ENCODE measurements around the gene RNF168. TPM values are rescaled to one million over a fixed set of nuclear protein-coding genes. Genes with fewer than 3 reads are reported as not detected.
A peak's percentile ranks its signal among the peaks of the same experiment; 100 is the strongest.

The RNF168 gene
- total and polyA plus RNA-seq, 8 donors: 4.4 to 27.8 (median 6.5) TPM

GRCh38 chr3:196493292-196493691, 10.3 kb downstream of the RNF168 start:
- no peaks in the 10 kb centered on the region for H3K9me3 ChIP-seq
- no peak for TF ChIP-seq EP300 (IDR thresholded peaks at IDR 0.05)
- no peak for TF ChIP-seq POLR2A (IDR thresholded peaks at IDR 0.05)
- no peak for TF ChIP-seq POLR2AphosphoS5 (IDR thresholded peaks at IDR 0.05)
- no peak for TF ChIP-seq CTCF (IDR thresholded peaks at IDR 0.05)
- H3K4me3 ChIP-seq: no peak overlapping the region
- H3K27ac ChIP-seq: no peak overlapping the region
- intact Hi-C loops (cut with DNase I; ENCODE audit: low total_unique reads): no loop called here
- H3K27me3 ChIP-seq: no peaks in the 10 kb centered on the region
- peaks cover 0 to 6% (median under 1%) of the 10 kb centered on the region in 4 donors for H3K36me3 ChIP-seq
- peaks cover 0 to 11% (median 3%) of the 10 kb centered on the region in 4 donors for H3K4me1 ChIP-seq
- WGBS, 5 donors: 97 to 99% (median 98%) methylated on average over 7 of the region's 7 CpGs
- no peak for DNase-seq

GRCh38 chr3:196492080-196492479, 11.5 kb downstream of the RNF168 start:
- intact Hi-C loops (cut with DNase I; ENCODE audit: low total_unique reads): no loop called here
- H3K4me1 ChIP-seq: peaks cover 0 to 11% (median 3%) of the 10 kb centered on the region in 4 donors
- no peak for DNase-seq
- no peak overlapping the region for H3K4me3 ChIP-seq
- H3K27ac ChIP-seq: no peak overlapping the region
- no peaks in the 10 kb centered on the region for H3K27me3 ChIP-seq
- peaks cover 0 to 16% (median 11%) of the 10 kb centered on the region in 4 donors for H3K36me3 ChIP-seq
- TF ChIP-seq POLR2AphosphoS5 (IDR thresholded peaks at IDR 0.05): no peak
- no peak for TF ChIP-seq CTCF (IDR thresholded peaks at IDR 0.05)
- no peak for TF ChIP-seq EP300 (IDR thresholded peaks at IDR 0.05)
- TF ChIP-seq POLR2A (IDR thresholded peaks at IDR 0.05): no peak
- H3K9me3 ChIP-seq: no peaks in the 10 kb centered on the region
- 96 to 100% (median 99%) methylated on average over 2 of the region's 2 CpGs for WGBS, 5 donors

GRCh38 chr3:196489747-196490146, 13.8 kb downstream of the RNF168 start:
- H3K9me3 ChIP-seq: no peaks in the 10 kb centered on the region
- intact Hi-C loops (cut with DNase I; ENCODE audit: low total_unique reads): no loop called here
- H3K4me3 ChIP-seq: no peak overlapping the region
- no peak for DNase-seq
- WGBS, 5 donors: 89 to 95% (median 90%) methylated on average over 10 of the region's 10 CpGs
- H3K36me3 ChIP-seq: peaks cover 13 to 36% (median 33%) of the 10 kb centered on the region in 4 donors
- H3K27ac ChIP-seq: no peak overlapping the region
- peaks cover 0 to 11% (median 3%) of the 10 kb centered on the region in 4 donors for H3K4me1 ChIP-seq
- no peaks in the 10 kb centered on the region for H3K27me3 ChIP-seq
- no peak for TF ChIP-seq POLR2AphosphoS5 (IDR thresholded peaks at IDR 0.05)
- no peak for TF ChIP-seq POLR2A (IDR thresholded peaks at IDR 0.05)
- no peak for TF ChIP-seq EP300 (IDR thresholded peaks at IDR 0.05)
- TF ChIP-seq CTCF (IDR thresholded peaks at IDR 0.05): no peak

GRCh38 chr3:196486263-196486662, 17.3 kb downstream of the RNF168 start:
- intact Hi-C loops (cut with DNase I; ENCODE audit: low total_unique reads): no loop called here
- TF ChIP-seq EP300 (IDR thresholded peaks at IDR 0.05) (no peak), POLR2AphosphoS5 (IDR thresholded peaks at IDR 0.05) (no peak), POLR2A (IDR thresholded peaks at IDR 0.05) (no peak), CTCF (IDR thresholded peaks at IDR 0.05) (peak in 2 of 7 experiments; percentile 8 to 31)
- H3K27me3 ChIP-seq: no peaks in the 10 kb centered on the region
- 81 to 86% (median 83%) methylated on average over 8 of the region's 8 CpGs for WGBS, 5 donors
- H3K27ac ChIP-seq: no peak overlapping the region
- no peaks in the 10 kb centered on the region for H3K9me3 ChIP-seq
- no peak overlapping the region for H3K4me3 ChIP-seq
- H3K36me3 ChIP-seq: peaks cover 30 to 69% (median 68%) of the 10 kb centered on the region in 4 donors
- DNase-seq: peak in 1 of 2 donors; percentile 29
- H3K4me1 ChIP-seq: peaks cover 0 to 11% (median under 1%) of the 10 kb centered on the region in 4 donors

Data from stomach (tissue), 9 donors.